ENCODE results near the gene CLCN1. TPM values are rescaled to one million over a fixed set of nuclear protein-coding genes. Genes with fewer than 3 reads are reported as not detected.

CLCN1 gene
- total RNA-seq, 4 donors from 2014 or later, result 0.92 to 2.9 (median 1.7) TPM

DNA sequence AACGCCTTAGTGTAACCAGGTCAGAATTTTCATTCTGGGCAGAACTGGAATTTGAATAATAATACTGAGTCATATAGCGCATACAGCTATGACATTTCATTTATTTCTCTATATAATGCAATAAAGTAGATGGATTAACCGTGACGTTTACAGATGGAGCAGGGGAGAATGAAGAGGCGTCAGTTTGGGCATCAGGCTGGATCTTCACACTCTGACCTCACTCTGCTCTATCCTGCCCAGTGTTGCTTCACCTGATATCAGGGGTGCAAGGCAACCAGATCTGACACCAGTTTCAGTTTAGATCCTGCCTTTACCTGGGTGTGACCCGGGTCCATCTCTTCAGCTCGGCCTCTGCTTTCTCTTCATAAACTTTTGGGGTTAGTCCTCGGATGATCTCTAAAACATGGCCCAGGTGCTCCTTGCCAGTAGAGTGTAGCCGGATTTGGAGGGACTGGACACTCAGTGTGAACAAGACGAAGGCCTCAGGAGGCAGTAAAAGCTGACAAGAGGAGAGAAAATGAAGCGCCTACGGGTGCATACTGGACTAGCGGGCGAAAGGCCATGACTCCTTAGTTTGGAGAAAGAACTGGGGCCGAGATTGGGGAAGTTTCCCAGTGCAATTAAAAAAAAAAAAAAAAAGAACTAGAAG lies 63.8 kb downstream of the CLCN1 start:
- intact Hi-C loops (cut with DNase I; ENCODE audit: low total_unique reads), result loop anchor here (2.0 to 10.0 kb wide), 6 partner anchors 35 to 525 kb away; partner anchors contain the start of genes CASP2, GSTK1 and TCAF1
- ATAC-seq, result peak in 1 of 2 donors; percentile 5
- TF ChIP-seq, protein P1, sequence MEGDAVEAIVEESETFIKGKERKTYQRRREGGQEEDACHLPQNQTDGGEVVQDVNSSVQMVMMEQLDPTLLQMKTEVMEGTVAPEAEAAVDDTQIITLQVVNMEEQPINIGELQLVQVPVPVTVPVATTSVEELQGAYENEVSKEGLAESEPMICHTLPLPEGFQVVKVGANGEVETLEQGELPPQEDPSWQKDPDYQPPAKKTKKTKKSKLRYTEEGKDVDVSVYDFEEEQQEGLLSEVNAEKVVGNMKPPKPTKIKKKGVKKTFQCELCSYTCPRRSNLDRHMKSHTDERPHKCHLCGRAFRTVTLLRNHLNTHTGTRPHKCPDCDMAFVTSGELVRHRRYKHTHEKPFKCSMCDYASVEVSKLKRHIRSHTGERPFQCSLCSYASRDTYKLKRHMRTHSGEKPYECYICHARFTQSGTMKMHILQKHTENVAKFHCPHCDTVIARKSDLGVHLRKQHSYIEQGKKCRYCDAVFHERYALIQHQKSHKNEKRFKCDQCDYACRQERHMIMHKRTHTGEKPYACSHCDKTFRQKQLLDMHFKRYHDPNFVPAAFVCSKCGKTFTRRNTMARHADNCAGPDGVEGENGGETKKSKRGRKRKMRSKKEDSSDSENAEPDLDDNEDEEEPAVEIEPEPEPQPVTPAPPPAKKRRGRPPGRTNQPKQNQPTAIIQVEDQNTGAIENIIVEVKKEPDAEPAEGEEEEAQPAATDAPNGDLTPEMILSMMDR (IDR thresholded peaks at IDR 0.05 in 4 of 5, conservative IDR thresholded peaks at IDR 0.05 in 1 of 5), result no peak
- TF ChIP-seq POLR2A (IDR thresholded peaks at IDR 0.05), result no peak
- Histone ChIP-seq H3K4me3 (peak overlapping the region; percentile 78 to 99 (median 86)), H3K4me1 (peaks cover 39 to 41% of the 10 kb centered on the region in 2 donors), H3K36me3 (no peaks in the 10 kb centered on the region), H3K9me3 (no peaks in the 10 kb centered on the region), H3K27me3 (no peaks in the 10 kb centered on the region), H3K27ac (peak overlapping the region; percentile 92 to 100 (median 98))
- in situ Hi-C loops (cut with MboI; ENCODE audit: low sequenced_read_pairs in 4 of 4), result loop anchor here in 1 of 4 donors (5.0 kb wide), 1 partner anchor 33 kb away; no protein-coding TSS in a partner anchor
- DNase-seq, result no peak

DNA sequence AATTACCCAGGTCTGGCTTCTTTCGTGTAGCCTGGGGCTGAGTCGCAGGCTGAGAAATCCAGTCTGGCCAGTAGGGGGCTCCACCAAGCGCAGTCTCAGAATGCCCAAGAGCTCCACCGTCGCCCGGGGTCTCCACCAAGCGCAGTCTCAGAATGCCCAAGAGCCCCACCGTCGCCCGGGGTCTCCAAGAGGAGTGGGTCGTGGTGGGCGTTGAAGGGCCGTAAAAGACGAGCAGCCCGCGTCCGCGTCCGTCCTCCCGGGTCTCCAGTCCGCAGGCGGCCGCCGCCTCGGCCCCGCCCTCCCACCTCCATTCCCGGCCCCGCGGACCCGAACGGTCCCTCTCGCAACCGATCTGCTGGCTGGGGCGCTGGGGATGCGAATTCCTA lies 64.3 kb downstream of the CLCN1 start:
- TF ChIP-seq POLR2A (IDR thresholded peaks at IDR 0.05), result no peak
- TF ChIP-seq, protein P1 (IDR thresholded peaks at IDR 0.05 in 4 of 5, conservative IDR thresholded peaks at IDR 0.05 in 1 of 5), result peak; percentile 89 to 95 (median 91)
- peaks cover 44 to 47% of the 10 kb centered on the region in 2 donors for H3K4me1 ChIP-seq

DNA sequence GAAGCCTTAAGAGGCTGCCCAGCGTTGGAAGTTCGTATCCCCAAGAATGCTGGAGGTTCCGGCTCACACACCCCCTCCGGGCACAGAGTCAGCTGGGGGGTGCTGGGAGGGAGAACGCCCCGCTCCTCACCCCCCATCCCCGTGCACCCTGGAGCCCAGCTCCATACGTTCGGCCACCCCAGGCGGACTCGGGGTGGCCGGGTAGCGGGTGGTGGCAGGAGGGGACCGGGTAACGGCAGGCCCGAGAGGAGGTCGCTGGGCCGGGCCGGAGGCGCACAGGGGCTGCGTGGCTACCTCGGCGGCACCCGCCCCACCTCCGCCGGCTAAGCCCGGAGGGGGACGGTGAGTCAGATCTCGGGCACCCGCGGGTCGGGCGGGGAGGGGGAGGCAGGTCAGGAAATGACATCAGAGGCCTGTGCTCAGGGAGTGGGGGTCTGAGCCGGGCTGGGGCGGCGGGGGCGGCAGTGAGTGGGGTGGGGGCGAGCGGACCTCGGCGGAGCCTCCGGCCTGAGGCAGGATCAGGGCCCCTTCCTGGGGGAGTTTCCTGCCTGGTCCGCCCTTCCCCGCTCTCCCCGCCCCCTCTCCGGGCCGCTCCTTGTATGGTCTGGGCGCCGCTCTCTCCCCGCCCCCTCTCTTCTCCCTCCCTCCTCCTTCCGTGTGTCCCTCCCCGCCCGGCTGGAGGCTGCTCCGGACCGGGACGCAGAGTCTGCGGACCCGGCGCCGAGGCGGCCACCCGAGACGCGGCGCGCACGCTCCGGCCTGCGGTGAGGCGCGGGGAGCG lies 64.9 kb downstream of the CLCN1 start, which contains the start of gene ZYX:
Gene ZYX, plus strand, starts transcription at position 700 of the 781 bp plus-strand sequence. CDS start 227 bp downstream, outside the sequence.
- H3K9me3 ChIP-seq, result no peaks in the 10 kb centered on the region
- TF ChIP-seq, protein P1 (IDR thresholded peaks at IDR 0.05 in 4 of 5, conservative IDR thresholded peaks at IDR 0.05 in 1 of 5), result no peak
- peak; percentile 80 to 86 for TF ChIP-seq POLR2A (IDR thresholded peaks at IDR 0.05)
- DNase-seq, result peak; percentile 94 to 95
- H3K27me3 ChIP-seq, result no peaks in the 10 kb centered on the region
- in situ Hi-C loops (cut with MboI; ENCODE audit: low sequenced_read_pairs in 4 of 4), result no loop called here
- intact Hi-C loops (cut with DNase I; ENCODE audit: low total_unique reads), result loop anchor here (2.0 to 10.0 kb wide), 6 partner anchors 34 to 524 kb away; partner anchors contain the start of genes CASP2, GSTK1 and TCAF1
- peak within 1 kb of the TSS; percentile 78 to 99 (median 86) for H3K4me3 ChIP-seq
- H3K36me3 ChIP-seq, result no peaks in the 10 kb centered on the region
- peaks cover 48 to 52% of the 10 kb centered on the region in 2 donors for H3K4me1 ChIP-seq
- H3K27ac ChIP-seq, result peak within 1 kb of the TSS; percentile 92 to 100 (median 98)
- peak; percentile 80 to 83 for ATAC-seq

More for the DNA sequence above, 64.3 kb downstream of the CLCN1 start:
- Histone ChIP-seq H3K9me3 (no peaks in the 10 kb centered on the region), H3K27ac (peak overlapping the region; percentile 92 to 100 (median 98)), H3K4me3 (peak overlapping the region; percentile 78 to 99 (median 86)), H3K27me3 (no peaks in the 10 kb centered on the region), H3K36me3 (no peaks in the 10 kb centered on the region)
- in situ Hi-C loops (cut with MboI; ENCODE audit: low sequenced_read_pairs in 4 of 4) (no loop called here), intact Hi-C loops (cut with DNase I; ENCODE audit: low total_unique reads) (loop anchor here (2.0 to 10.0 kb wide), 6 partner anchors 35 to 525 kb away; partner anchors contain the start of genes CASP2, GSTK1 and TCAF1)
- ATAC-seq (peak; percentile 60 to 63), DNase-seq (peak; percentile 66 to 82)

DNA sequence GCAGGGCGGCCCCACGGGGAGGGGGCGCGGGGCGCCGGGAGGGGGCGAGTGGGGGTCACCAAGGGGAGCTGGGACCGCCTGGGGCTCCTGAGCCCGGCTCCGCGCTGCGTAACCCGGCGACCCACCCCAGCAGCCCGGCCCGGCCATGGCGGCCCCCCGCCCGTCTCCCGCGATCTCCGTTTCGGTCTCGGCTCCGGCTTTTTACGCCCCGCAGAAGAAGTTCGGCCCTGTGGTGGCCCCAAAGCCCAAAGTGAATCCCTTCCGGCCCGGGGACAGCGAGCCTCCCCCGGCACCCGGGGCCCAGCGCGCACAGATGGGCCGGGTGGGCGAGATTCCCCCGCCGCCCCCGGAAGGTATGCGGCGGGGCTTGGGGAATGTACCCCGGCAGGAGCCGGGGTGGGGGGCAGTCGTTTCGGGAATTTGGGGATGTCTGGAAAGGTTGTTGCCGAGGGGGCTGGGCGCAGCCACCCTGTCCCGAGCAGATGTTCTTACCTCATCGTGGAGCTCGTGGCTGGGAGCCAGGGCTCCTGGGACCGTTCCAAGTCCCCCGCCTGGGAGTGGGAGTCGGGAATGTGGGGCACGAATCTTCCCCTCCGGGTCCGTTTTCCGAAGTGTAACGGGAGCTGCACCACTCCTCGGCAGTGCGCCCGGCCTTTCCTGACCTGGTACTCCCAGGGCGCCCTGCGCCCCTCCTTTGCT lies 65.7 kb downstream of the CLCN1 start:
- intact Hi-C loops (cut with DNase I; ENCODE audit: low total_unique reads), result loop anchor here (2.0 to 10.0 kb wide), 6 partner anchors 33 to 523 kb away; partner anchors contain the start of genes CASP2, GSTK1 and TCAF1
- H3K27ac ChIP-seq, result peak overlapping the region; percentile 92 to 100 (median 98)
- ATAC-seq (peak; percentile 12 to 22), DNase-seq (peak; percentile 37 to 74)
- no peaks in the 10 kb centered on the region for H3K36me3 ChIP-seq
- in situ Hi-C loops (cut with MboI; ENCODE audit: low sequenced_read_pairs in 4 of 4), result no loop called here
- peak overlapping the region; percentile 78 to 99 (median 86) for H3K4me3 ChIP-seq
- H3K27me3 ChIP-seq, result no peaks in the 10 kb centered on the region
- no peak for TF ChIP-seq POLR2A (IDR thresholded peaks at IDR 0.05)
- TF ChIP-seq, protein P1 (IDR thresholded peaks at IDR 0.05 in 4 of 5, conservative IDR thresholded peaks at IDR 0.05 in 1 of 5), result no peak
- H3K4me1 ChIP-seq, result peaks cover 51 to 57% of the 10 kb centered on the region in 2 donors
- no peaks in the 10 kb centered on the region for H3K9me3 ChIP-seq

All from gastrocnemius medialis (tissue), 4 donors.